Gastrocnemius medialis (tissue), 4 donors: ENCODE measurements around the gene BLOC1S3.

Source experiments
- CTCF ChIP-seq, 5 experiments: fragments of 450-650 bp in 3 of 5; fragments of 200-600 bp in 2 of 5; sonication (generic) in 2 of 5; IDR thresholded peaks in 4 of 5; conservative IDR thresholded peaks in 1 of 5; 1 replicate in 4 of 5; 2 replicates in 1 of 5; pipeline ENCODE4 v1.5.1; 2016 to 2019; ENCODE audit warnings: antibody characterized with exemption in 5 of 5, mild to moderate bottlenecking in 3 of 5, moderate library complexity in 3 of 5
- POLR2A ChIP-seq, 2 donors: fragments of 450-650 bp; IDR thresholded peaks; one replicate each; pipeline ENCODE4 v1.6.1; 2017; ENCODE audit warnings: antibody characterized with exemption in 2 of 2, mild to moderate bottlenecking in 2 of 2, moderate library complexity in 2 of 2

- TF ChIP-seq CTCF (IDR thresholded peaks at IDR 0.05 in 4 of 5, conservative IDR thresholded peaks at IDR 0.05 in 1 of 5) (no peak), POLR2A (IDR thresholded peaks at IDR 0.05) (no peak)
Observed at GRCh38 chr19:45202637-45203036, 24.1 kb downstream of the BLOC1S3 start.
